Activated naive CD4-positive, alpha-beta T cell treated with anti-CD3 and anti-CD28 coated beads, Interleukin-2, amount 50 U/mL, for 72 hours (primary cell): ENCODE results near the gene MAS1L. TPM values are rescaled to one million over a fixed set of nuclear protein-coding genes. Genes with fewer than 3 reads are reported as not detected.
"Not testable (repeated sequence)": the region's sequence is repeated elsewhere in the genome, so short reads cannot be mapped to it uniquely, and the experiment has no call there.

Source experiments
- ATAC-seq, 2 donors: fragments of 150-1000 bp; cut with Tn5 transposase; 2 replicates each; pipeline ENCODE4 v1.10.0; 2021; ENCODE audit warnings: mild to moderate bottlenecking in 2 of 2, moderate library complexity in 2 of 2
- DNase-seq, 2 donors: peaks; one replicate each; pipeline ENCODE4 v3.0.0; 2021 to 2022; ENCODE audit warnings: low spot score in 2 of 2
- H3K27ac Mint-ChIP-seq, 2 donors: one replicate each; pipeline ENCODE4 v1.8.0; 2022; ENCODE audit warnings: mild to moderate bottlenecking in 2 of 2, mixed read lengths in 2 of 2
- H3K36me3 Mint-ChIP-seq, 2 donors: one replicate each; pipeline ENCODE4 v1.8.0; 2022; ENCODE audit warnings: mixed read lengths in 2 of 2
- H3K9me3 Mint-ChIP-seq, 2 donors: one replicate each; pipeline ENCODE4 v1.8.0; 2022; ENCODE audit warnings: mixed read lengths in 2 of 2
- total RNA-seq, 2 donors: library from RNA; stranded (reverse); gene quantifications; one replicate each; pipeline ENCODE4 v1.2.3, GENCODE V29; 2022

The MAS1L gene
- total RNA-seq, 2 donors from 2014 or later = not detected

DNA sequence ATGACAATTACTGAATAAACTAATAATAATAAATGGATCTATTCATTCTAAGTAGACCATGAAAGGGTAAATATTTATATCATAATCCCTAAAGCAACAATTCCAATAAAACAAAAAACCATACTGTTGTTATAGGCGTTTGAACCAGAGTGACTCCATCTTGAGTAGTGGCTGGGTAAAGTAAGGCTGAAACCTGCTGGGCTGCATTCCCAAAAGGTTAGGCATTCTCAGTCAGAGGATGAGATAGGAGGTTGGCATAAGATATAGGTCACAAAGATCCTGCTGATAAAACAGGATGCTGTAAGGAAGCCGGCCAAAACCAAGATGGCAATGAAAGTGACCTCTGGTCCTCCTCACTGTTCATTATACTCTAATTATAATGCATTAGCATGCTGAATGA lies 22.5 kb downstream of the MAS1L start:
- Mint-ChIP-seq H3K9me3 (no peaks in the 10 kb centered on the region), H3K36me3 (no peaks in the 10 kb centered on the region), H3K27ac (no peak overlapping the region)
- DNase-seq (no peak), ATAC-seq (no peak)

- Mint-ChIP-seq H3K27ac (no peak overlapping the region), H3K9me3 (no peaks in the 10 kb centered on the region), H3K36me3 (no peaks in the 10 kb centered on the region)
- ATAC-seq = no peak
- no peak for DNase-seq
Measured at GRCh38 chr6:29462022-29462421, 25.7 kb downstream of the MAS1L start.

DNA sequence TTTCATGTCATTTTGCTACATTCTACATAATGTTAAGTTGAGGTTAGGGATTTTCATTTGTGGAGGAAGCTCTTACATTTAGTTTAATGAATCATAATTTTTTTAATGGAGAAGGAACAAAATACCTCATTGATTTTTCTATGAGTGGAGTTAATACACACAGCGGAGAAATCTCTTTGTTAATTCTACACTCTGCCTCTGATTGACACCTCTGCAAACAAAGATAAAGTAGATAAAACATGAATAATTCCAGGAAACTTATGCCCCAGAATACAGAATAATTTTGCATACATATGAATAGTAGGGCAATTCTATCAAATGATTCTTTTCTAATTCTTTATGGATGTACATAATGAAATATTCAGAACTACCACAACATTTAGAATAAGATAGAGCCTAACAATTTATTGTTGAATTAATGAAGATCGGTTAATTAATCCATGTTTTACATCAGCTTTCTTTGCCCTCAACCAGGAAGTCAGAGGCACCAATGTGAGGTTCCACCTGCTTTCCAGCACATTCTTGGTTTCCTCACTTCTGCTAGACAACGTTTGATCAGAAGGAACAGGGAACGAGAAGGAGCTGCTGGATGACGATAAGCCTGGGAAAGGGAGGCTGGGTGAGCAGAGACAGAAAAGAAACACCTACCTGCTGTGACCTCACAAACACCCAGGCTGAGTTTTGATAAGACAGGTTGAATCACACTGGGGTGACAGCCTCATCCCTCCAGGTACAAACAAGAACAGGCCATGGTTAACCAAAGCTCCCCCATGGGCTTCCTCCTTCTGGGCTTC lies 26.5 kb downstream of the MAS1L start:
- ATAC-seq (no peak), DNase-seq (no peak)
- Mint-ChIP-seq H3K36me3 (no peaks in the 10 kb centered on the region), H3K27ac (no peak overlapping the region), H3K9me3 (no peaks in the 10 kb centered on the region)

- ATAC-seq (no peak), DNase-seq (no peak)
- Mint-ChIP-seq H3K9me3 (no peaks in the 10 kb centered on the region), H3K36me3 (no peaks in the 10 kb centered on the region), H3K27ac (no peak within 1 kb of the TSS)
Measured at GRCh38 chr6:29456971-29457370, 30.8 kb downstream of the MAS1L start, which contains the start of the genes OR11A1 and OR2H1. Gene OR11A1, minus strand, starts transcription at chr6:29457071. Its CDS starts 29,430 bp downstream, at chr6:29427641. Gene OR2H1, plus strand, starts transcription at chr6:29457155. Its CDS starts 4,615 bp downstream, at chr6:29461770.

- peak in 1 of 2 donors; percentile 61 for ATAC-seq
- Mint-ChIP-seq H3K36me3 (no peaks in the 10 kb centered on the region), H3K9me3 (peaks cover 0 to 4% of the 10 kb centered on the region in 2 donors), H3K27ac (no peak overlapping the region)
- no peak for DNase-seq
Measured at GRCh38 chr6:29451471-29452193, 36.1 kb downstream of the MAS1L start.

- Mint-ChIP-seq H3K27ac (no peak overlapping the region), H3K36me3 (peaks cover 0 to 6% of the 10 kb centered on the region in 2 donors), H3K9me3 (peaks cover 3 to 11% of the 10 kb centered on the region in 2 donors)
- ATAC-seq (no peak), DNase-seq (no peak)
Measured at GRCh38 chr6:29447670-29448069, 40.1 kb downstream of the MAS1L start.

- DNase-seq, H3K9me3 Mint-ChIP-seq, ATAC-seq, H3K36me3 Mint-ChIP-seq, H3K27ac Mint-ChIP-seq: not testable (repeated sequence)
Measured at GRCh38 chr6:29444031-29444430, 43.7 kb downstream of the MAS1L start.

- Mint-ChIP-seq H3K36me3 (peaks cover 0 to 6% of the 10 kb centered on the region in 2 donors), H3K27ac (no peak overlapping the region), H3K9me3 (peaks cover 3 to 7% of the 10 kb centered on the region in 2 donors)
- DNase-seq (no peak), ATAC-seq (no peak)
Measured at GRCh38 chr6:29442719-29443118, 45.0 kb downstream of the MAS1L start.

DNA sequence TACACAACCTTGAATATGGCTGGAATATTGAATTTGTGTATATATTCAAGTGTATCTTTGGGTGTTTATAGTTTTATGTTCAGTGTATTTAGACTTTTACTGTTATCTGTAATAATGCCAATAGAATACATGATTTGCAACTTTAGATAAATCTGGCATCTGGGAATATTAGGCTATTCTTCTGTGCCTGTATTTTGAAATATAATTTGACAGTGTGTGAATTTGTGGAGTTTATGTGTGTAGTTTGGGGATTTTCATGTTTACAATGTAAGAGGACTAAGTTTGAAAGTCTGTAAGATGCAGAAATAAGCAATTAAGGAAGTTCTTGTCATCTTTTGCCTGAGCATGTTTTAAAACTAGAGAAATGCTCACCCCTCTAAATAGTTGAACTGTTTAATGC lies 48.8 kb downstream of the MAS1L start, which contains the start of gene OR10C1:
Gene OR10C1, plus strand, starts transcription at position 301 of the 400 bp plus-strand sequence. CDS start 710 bp downstream, outside the sequence.
- H3K9me3 Mint-ChIP-seq = peaks cover 0 to under 1% of the 10 kb centered on the region in 2 donors
- DNase-seq (no peak), ATAC-seq (no peak)
- H3K27ac Mint-ChIP-seq = no peak within 1 kb of the TSS
- H3K36me3 Mint-ChIP-seq = peaks cover 0 to 1% of the 10 kb centered on the region in 2 donors

DNA sequence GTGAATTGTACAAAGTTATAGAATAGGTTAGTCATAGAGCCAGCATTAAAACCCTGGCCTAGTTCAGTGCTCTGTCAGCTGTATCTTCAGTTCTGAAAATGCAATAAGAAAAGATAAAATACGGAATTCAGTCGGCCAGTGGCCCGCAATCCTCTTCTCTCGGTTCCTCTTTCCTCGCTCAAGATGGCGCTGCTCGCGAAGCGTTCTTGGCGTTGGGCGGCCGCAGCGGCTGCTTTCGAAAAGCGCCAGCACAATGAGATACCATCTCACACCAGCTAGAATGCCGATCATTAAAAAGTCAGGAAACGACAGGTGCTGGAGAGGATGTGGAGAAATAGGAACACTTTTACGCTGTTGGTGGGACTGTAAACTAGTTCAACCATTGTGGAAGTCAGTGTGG lies 51.0 kb downstream of the MAS1L start:
- not testable (repeated sequence) for H3K9me3 Mint-ChIP-seq, ATAC-seq, H3K36me3 Mint-ChIP-seq, H3K27ac Mint-ChIP-seq, DNase-seq

Other genes starting within 250 kb of the MAS1L start
- not detected for gene OR14J1, start 186.3 kb downstream of the MAS1L start, total RNA-seq
- not detected for gene OR5V1, start 119.1 kb downstream of the MAS1L start, total RNA-seq
- gene OR12D3, start 112.7 kb downstream of the MAS1L start, total RNA-seq = not detected
- not detected for gene OR12D2, start 92.3 kb downstream of the MAS1L start, total RNA-seq
- gene OR12D1, start 73.0 kb downstream of the MAS1L start, total RNA-seq = not detected
- not detected for gene OR10C1, start 48.6 kb downstream of the MAS1L start, total RNA-seq
- not detected for gene OR11A1, start 30.9 kb downstream of the MAS1L start, total RNA-seq
- not detected for gene OR2H1, start 30.8 kb downstream of the MAS1L start, total RNA-seq
- gene UBD, start 71.8 kb upstream of the MAS1L start, total RNA-seq = under 1 TPM in 1 of 2 donors, not detected in 1; 0.54 TPM
- not detected for gene OR2H2, start 97.2 kb upstream of the MAS1L start, total RNA-seq
- 10 to 100 TPM; 21.7 to 25.3 TPM for gene GABBR1, start 145.2 kb upstream of the MAS1L start, total RNA-seq
- gene MOG, start 169.1 kb upstream of the MAS1L start, total RNA-seq = not detected
- gene ZFP57, start 193.2 kb upstream of the MAS1L start, total RNA-seq = 1 to 10 TPM in 1 of 2 donors, not detected in 1; 5.9 TPM
- gene HLA-F, start 235.5 kb upstream of the MAS1L start, total RNA-seq = 100 to 1,000 TPM; 220 to 504 TPM